HG03571 (cell line): Measurements from ENCODE around the gene GRIK5.

Experiments
- ATAC-seq: cut with Tn5 transposase; IDR thresholded peaks from one replicate; pipeline ENCODE4 v1.9.1; 2021; ENCODE audit not compliant: unreplicated experiment

Gene GRIK5

DNA sequence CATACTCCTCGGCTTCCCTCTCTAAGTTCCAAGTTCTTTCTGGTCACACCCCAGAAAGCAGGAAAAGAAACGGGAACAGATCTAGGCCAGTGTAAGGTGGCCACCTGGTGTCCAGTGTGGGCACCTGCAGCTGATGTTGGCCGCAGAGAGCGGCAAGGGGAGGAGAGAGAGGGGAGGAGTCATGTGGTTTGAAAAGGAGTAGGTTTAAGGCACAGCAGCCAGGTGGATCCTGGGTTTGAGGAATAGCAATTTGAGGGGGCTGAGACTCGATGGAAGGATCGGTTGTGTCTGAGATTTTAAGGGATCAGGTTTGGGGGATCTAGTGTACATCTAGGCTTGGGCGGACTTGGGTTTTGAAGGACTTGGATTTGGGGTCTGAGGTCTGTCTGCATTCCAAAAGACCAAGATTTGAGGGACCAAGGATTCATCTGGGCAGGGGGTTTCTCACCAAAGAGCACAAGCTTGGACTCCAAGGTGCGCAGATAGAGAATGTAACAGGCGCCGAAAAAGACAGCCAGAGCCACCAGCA lies 112.1 kb downstream of the GRIK5 start:
- no peak for ATAC-seq

DNA sequence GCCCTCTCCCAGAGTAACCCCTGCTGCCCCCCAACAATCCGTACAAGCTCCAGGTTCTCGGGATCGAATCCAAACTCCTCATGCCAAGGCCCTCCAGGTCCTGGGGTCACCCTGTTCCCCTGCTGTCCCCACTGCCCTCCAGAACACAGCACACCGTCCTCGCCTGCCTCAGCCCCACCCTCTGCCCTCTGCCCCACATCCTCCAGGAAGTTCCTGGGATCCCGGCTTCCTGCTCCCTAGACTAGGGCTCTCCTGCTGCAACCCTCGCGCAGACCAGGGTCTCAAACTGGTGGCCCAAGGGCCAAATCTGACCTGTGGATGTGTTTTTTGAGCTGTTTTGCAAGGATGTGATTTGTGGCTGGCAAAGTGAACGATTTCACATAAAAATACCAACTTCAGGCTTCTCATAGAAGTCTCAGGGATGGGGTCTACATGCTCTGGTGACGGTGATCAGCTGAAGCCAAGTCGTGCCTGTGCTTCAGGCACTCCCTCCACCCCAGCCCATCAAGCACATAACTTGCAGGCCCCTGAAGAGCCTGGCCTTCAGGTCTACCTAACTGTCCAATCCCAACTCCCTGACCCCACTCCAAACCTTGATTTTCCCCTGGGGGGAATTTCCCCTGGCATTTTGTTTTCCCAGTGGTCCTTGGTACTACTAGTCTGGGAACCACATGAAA lies 112.7 kb downstream of the GRIK5 start:
- ATAC-seq = no peak

DNA sequence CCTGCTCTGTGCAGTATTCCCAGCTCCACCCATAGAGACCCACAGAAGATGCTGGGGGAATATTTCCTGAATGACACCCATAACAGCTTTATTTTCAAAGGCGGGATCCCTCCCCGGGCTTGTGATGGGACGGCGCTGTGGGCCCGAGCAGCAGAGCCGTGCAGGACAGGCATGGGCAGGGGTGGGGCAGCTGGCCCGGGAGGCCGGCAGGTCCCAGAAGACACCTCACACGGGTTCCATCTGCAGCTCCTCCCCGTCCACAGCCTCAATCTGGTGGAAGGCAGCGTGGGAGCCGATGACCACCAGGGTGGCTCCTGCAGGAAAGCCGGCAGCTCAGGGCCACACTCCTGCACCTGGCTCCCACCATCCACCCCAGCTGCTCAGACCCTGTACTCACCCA lies 113.4 kb downstream of the GRIK5 start:
- no peak for ATAC-seq

DNA sequence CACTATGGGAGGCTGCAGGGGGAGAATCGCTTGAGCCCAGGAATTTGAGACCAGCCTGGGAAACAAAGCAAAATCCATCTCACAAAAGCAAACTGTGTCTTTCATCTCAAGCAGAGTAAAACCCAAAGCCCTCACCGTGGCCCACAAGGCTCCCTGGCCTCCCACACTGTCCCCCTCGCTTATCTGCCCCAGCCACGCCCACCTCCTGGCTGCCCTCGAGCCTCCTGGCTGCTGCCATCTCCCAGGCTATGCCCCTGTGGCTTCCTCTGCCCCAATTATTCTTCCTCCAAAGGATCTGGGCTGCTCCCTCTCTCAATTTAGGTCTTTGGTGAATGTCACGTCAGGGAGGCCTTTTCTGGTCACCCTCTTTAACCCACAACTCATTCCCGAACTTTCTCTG lies 114.5 kb downstream of the GRIK5 start:
- ATAC-seq = no peak

DNA sequence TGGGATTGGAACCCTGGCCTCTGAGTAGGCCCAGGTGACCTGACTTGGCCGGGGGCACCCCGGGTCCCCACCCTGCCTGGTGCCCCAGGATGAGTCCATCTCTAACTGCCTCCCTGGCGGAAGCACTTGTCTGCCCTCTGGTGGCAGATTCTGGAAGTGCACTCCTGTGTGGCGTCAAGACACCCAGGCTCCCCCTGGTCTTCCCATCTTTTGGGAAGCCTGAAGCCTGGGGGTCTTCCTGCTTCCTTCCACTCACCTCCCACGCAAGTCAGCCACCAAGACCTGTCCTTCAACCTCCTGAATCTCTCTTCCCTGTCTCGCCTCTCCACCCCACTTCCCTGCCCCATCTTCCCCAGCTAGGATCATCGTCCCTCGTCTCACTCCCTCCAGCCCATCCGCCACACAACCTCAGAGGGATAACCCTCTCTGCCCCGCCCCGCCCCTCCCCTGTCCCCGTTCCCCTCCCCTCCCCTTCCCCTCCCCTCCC lies 118.3 kb downstream of the GRIK5 start:
- ATAC-seq = no peak
